ENCODE data around the gene BABAM2.
A peak's percentile ranks its signal among the peaks of the same experiment; 100 is the strongest.
"Not testable (repeated sequence)": the region's sequence is repeated elsewhere in the genome, so short reads cannot be mapped to it uniquely, and the experiment has no call there.

BABAM2 gene

DNA sequence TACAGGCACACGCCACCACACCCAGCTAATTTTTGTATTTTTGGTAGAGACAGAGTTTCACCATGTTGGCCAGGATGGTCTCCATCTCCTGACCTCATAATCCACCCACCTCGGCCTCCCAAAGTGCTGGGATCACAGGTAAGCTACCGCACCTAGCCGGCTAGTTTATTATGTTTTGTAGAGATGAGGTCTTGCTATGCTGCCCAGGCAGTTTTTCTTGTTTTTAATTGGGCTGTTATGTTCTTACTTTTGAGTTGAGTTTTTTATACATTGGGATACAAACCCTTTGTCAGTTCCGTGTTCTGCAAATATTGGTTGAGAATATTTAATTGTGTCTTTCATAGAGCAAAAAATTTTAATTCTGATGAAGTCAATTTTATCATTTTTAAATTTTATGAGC is 368.7 kb downstream of the BABAM2 start:
- not testable (repeated sequence) for DNase-seq (ENCODE audit: low read depth, low spot score); H3K27ac ChIP-seq

DNA sequence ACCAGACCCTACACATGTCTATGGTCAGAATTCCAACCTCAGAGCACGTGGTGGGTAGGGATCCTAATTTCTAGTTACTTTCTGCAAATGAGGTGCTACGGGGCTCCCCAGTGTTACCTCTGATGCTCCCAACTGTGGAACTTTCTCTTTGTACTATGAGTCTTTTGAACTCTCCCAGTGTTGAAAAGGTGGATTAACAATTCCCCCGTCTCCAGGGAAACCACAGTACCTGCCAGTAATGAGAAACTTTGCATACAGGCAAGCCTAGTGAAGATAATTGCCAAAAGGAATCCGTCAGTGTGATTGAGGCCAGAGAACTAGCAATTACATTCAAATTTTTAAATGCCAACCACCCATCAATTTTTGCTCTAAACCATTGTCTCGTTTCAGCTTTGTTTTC is 373.2 kb downstream of the BABAM2 start:
- no peak for DNase-seq (ENCODE audit: low read depth, low spot score)
- H3K27ac ChIP-seq = no peak overlapping the region

DNA sequence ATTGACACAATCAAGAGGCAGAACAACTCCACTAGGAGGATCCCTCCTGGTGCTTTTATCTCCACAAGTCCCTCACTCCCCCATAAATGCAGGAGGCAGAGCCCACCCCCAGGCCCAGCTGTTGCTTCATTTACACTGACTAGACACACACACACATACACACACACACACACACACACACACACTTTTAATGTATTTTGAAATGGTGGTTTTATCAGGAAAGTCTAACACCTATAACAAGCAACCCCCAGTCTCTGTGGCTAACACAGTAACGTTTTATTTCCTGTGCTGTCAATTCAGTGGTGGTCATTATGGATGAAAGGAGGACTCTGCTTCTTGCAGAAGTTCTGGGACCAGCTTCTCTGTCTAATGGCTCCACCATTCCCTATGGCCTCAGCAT is 376.8 kb downstream of the BABAM2 start:
- no peak overlapping the region for H3K27ac ChIP-seq
- no peak for DNase-seq (ENCODE audit: low read depth, low spot score)

DNA sequence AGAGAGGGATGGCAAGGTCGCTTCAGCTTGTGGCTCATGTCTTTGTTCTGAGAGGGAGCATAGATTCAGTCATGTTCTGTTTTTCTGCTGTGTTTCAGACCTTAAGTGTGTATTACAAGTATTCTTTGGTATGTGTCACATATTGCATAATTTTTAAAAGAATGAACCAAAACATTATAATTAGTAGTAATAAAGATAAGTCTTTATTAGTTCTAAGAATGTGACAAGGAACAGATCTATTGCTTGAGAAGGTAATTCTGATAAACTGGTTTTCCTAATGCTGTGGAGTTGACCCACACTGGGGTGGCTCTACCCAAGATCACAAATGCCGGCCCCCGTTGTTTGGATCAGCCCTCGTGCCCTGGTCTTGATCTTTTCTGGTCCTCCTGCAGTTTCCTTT is 377.9 kb downstream of the BABAM2 start:
- peak overlapping the region; percentile 61 for H3K27ac ChIP-seq
- DNase-seq (ENCODE audit: low read depth, low spot score) = no peak

DNA sequence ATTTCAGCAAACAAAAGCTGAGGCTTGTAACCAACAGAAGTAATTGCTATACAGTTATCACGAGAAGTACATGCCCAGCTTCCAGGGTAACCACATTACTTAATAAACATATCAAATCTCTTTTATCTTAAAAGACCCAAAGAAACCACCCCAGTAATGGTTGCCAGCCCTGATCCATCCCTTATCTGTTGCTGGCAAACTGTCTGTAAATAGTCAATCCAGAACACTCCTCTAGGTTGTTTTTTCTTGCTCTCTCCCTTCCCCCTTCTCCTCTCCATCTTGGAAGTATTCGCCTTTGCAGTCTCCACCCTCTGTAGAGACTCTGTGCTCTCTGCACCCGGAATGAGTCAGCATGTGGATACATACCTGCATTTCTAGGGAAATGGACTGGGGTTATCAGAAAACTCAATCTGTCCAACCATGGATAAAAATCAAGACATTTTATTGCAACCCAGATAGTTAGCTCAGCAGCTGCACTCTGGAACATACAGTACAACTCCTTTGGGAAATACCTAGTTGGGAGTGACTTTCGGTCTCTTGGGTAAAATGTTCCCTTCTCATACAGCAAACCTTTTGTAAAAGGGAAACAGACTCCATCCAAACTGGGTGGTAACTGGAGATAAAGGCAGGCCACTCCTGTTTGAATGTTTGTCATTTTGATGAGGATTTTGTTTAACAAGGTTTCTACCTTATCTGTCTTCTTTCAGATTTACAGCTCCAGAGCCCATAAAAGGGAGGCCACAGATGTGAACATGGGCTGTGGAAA is 378.7 kb downstream of the BABAM2 start:
- peak overlapping the region; percentile 61 for H3K27ac ChIP-seq

DNA sequence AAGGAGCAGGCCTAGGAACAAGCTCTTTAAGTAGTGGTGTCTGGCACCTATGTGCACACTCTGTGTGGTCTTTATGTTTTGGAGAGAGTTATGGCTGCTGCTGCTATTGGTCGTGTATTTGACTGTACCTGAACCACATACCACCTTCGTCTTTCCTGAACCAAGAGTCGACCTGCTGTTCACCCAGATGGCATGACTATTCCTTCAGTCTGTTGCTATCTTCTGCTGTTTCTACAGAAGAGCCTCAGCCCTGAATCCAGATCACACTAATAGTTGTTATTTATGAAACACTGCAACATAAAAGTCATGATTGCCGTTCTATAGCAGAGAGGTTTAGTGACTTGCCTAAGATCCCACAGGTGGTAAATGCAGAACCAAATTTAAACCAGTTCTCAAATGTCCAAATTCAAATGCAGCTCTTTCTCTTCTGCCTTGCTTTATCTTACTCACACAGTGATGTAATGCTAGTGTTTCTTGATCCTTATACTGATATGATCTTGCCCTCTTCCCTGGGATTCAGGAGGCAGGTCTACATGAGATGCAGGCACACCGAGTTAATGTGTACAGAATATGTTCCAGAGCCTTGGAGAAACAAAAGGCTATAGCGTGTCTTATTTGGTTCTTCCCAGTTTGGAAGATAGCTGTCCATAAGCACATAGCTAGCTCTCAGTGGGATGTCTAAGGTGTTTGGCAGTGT is 380.1 kb downstream of the BABAM2 start:
- DNase-seq (ENCODE audit: low read depth, low spot score) = no peak
- no peak overlapping the region for H3K27ac ChIP-seq

More for the DNA sequence above, 378.7 kb downstream of the BABAM2 start:
- peak; percentile 18 for DNase-seq (ENCODE audit: low read depth, low spot score)

DNA sequence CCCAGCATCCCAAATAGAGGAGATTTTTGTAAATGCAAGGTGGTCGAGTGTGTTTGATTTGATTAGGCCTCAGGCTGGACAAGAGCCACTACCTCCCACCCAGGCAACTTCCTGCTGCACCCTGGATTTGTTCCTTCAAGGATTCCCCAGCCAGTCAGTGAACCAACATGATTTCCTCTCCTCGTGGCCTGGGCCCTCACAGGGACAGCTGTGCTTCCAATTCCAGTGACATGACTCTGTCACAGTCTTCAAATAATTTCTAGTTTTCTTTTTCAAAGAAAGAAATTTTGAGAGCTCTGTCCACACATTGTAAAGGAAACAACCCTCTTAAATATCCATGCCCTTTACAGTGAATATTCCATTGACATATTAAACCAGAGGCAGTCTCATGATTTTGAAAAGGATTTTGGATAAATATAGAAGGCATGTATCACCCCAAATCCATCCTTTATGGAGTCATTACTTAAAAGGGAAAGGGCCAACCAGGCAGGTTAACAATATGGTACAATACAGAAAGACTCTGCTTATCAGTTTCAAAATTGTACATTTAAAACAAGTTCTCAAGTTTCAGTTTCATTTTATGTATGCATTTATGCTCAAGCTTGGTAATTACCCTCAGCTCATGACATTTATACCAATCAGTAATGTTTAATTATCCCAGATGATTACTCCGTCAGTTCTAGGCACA is 380.8 kb downstream of the BABAM2 start:
- H3K27ac ChIP-seq = no peak overlapping the region
- DNase-seq (ENCODE audit: low read depth, low spot score) = no peak

DNA sequence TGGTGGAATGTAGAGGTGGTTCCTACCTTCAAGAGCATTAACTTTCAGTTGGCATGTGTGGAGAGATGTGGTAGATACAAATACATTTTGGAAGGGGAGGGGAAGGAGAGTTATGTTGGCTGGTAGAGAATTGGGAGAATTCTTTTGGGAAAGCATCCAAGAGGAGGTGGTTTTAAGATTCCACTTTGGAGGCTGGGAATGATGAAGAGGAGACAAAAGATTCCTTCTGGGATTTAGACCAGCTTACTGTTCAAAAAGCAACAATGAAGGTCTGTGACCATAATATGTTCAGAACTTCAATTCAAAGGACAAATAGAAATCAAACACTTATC is 381.4 kb downstream of the BABAM2 start:
- H3K27ac ChIP-seq = no peak overlapping the region
- no peak for DNase-seq (ENCODE audit: low read depth, low spot score)

DNA sequence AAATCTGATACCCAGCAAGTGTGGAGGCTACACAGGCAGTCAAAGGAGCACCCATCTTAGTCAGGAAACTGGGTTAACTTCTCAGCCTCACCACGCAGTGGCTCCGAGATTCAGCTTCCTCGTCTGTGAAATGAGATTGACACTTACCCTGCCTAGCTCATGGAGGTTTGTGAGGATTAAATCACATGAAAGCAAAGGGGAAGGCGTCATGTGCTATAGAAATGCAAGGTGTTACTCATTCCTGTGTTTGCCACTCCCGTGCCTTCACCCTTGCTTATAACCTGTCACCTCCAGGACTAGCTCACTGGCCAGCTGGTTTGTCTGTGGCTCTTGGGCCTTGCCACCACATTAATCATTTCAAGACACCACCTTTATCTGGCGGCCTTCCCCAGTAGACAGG is 383.2 kb downstream of the BABAM2 start:
- DNase-seq (ENCODE audit: low read depth, low spot score) = peak; percentile 27
- peak overlapping the region; percentile 96 for H3K27ac ChIP-seq

DNA sequence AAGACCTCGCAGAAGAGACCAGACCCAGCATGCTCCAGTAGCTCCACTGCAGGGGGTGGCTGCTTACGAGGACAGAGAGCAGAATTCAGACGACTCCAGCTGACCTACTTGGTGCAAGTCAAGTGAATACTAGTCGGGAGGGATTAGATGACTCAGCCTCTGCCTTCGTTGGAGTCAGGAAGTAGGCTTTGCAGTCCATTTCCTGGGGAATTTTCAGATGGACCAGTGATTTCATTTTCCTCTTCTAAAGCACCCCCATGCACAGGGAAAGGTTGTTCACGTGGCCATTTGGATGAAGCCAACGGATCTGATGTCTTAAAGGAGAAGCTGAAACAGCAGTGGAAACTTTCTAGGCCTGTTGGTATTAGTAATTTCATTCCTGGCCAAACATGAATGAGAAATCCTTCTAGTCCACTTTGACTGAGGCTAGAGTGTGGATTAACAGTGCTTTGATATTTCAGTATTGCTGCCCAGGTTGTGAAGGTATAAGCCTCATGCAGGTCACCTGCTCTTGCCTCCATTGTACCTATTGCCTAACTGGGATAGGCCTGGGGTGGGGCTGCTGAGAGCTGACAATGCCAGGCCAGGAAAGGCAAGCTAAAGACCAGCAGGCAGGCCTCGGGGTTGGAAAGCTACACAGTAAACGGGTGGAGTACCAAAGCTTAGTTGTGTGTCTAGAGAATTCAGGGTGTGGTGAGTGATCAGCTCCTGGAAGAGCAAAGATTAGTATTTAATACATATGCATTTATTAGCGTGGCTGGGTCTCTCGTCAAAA is 384.6 kb downstream of the BABAM2 start:
- peak; percentile 85 for DNase-seq (ENCODE audit: low read depth, low spot score)
- peak overlapping the region; percentile 96 for H3K27ac ChIP-seq

DNA sequence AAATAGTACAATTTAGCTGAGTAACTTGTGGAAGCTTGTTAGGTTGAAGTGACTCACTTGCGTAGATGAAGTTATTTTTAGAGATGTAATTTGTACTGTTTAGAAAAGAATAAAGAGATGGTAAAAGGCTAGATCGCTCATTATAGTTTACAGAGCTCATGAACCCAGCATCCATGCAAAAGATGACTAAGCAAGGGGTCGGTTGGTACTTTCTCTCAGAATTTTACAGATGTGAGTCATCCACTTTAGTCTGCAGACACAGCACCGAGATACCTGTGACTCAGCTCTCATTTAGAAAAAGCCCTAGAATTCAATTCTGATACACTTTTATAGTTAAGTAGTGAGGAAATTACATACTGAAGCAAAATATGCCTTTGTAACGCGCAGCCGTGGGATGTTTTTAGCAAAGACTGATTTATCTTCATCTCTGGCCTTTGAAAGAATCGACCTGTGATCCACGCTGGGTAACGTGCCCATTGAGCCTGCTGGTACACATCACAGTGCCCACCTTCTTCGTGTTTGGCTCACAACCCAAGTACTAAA is 385.6 kb downstream of the BABAM2 start:
- DNase-seq (ENCODE audit: low read depth, low spot score) = peak; percentile 88

DNA sequence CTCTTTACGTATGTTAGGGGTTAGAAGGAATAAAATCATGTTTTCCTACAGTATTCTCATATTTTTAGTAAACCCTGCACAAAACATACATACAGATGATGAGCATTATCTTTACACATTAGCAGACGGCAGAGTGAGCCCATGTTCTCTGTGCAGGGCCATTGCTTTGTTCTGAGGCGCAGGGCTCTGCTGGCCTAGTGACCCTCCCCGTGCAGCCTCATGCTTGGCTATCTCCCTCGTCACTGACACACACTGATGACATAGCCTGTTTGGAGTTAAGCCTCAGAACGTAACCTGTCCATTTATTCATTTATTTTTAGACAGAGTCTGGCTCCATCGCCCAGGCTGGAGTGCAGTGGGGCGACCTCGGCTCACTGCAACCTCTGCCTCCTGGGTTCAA is 386.3 kb downstream of the BABAM2 start:
- peak overlapping the region; percentile 96 for H3K27ac ChIP-seq
- no peak for DNase-seq (ENCODE audit: low read depth, low spot score)

More for the DNA sequence above, 385.6 kb downstream of the BABAM2 start:
- H3K27ac ChIP-seq = peak overlapping the region; percentile 96

DNA sequence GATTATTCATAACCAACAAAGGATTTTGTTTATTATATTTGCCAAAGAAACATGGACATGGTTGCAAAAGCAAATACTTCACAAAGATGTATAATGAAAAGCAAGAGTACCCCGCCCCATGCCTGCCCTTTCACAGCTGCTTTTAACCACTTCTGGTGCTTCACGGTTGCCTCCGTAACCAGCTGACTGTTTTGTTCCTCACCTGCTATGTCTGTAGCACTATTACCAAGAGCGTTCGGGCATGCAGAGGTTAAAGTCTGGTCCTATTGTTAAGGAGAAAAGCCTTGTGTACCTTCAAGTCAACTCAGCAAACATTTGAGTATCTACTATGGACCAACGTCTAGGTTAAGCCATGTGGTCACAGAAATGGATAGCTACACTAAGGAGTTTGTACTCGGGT is 386.9 kb downstream of the BABAM2 start:
- DNase-seq (ENCODE audit: low read depth, low spot score) = no peak
- peak overlapping the region; percentile 96 for H3K27ac ChIP-seq

DNA sequence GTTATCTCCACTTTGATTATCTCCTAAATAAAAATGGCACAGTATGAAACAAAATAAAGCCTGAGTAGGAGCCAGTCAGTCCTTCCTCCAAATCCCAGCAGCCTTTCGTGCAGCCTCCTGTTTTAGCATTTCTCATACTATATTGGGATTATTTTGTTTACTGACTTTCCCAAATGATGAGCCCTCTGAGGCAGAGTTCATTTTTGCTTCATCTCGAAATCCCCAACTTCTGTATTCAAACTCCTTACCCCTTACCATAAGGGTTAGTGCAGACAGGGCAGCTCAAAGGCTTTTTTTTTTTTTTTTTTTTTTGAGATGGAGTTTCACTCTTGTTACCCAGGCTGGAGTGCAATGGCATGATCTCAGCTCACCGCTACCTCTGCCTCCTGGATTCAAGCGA is 388.8 kb downstream of the BABAM2 start:
- DNase-seq (ENCODE audit: low read depth, low spot score) = no peak
- H3K27ac ChIP-seq = no peak overlapping the region

DNA sequence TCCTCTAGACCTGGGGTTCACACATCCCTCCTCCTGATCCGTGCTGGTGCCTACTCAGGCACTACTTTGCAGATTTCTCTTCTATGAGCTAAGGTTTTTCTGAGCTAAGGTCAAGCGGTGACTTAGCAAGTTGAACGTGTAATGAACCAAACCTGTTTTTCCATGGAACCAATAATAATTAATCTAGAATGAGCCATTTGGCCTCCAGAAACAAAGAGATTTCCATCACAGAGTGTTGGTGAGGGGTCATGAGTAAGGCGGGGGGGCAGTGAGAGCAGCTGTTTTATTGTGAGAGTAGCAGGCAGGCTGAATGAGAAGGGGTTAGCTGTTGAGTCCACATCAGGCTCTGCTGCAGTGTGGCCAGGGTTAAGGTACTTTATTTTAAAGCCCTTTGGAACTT is 390.1 kb downstream of the BABAM2 start:
- H3K27ac ChIP-seq = no peak overlapping the region
- no peak for DNase-seq (ENCODE audit: low read depth, low spot score)

DNA sequence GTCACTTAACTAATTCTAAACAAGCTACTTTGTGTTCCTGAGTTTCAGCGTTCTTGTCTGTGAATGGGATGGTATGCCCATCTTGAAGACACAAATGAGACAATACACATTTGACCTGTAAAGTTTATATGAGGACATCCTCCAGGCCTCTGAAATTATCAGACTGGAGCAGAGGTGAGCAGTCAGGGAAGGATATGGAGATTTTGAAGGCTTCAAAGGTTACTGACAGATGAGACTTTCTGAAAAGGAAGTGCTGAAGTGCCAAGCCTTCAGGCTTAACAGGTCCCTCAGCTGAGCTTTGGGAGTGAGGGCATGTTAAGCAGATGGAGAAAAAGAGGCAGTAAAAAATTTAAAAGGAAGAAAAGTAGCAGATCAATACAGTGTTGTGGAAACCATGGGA is 391.2 kb downstream of the BABAM2 start:
- no peak for DNase-seq (ENCODE audit: low read depth, low spot score)
- no peak overlapping the region for H3K27ac ChIP-seq

DNA sequence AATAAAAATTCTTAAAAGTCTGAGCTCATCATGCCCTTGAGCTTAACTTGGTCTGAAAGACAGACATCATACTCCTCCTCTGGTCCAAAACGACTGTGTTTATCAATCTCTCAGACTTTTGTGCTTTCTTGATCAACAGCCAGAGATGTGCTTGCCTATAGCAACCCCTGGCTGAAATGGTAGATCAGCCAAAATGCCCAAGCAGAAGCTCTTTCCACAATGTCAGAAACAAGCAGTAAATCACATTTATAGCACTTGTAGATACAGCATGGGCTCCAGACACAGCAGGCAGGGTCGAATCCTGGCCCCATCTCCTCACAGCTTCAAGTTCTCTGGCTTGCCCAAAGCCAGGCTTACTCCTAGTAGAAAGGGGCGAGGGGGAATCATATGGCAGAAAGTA is 391.7 kb downstream of the BABAM2 start:
- H3K27ac ChIP-seq = no peak overlapping the region
- DNase-seq (ENCODE audit: low read depth, low spot score) = no peak

DNA sequence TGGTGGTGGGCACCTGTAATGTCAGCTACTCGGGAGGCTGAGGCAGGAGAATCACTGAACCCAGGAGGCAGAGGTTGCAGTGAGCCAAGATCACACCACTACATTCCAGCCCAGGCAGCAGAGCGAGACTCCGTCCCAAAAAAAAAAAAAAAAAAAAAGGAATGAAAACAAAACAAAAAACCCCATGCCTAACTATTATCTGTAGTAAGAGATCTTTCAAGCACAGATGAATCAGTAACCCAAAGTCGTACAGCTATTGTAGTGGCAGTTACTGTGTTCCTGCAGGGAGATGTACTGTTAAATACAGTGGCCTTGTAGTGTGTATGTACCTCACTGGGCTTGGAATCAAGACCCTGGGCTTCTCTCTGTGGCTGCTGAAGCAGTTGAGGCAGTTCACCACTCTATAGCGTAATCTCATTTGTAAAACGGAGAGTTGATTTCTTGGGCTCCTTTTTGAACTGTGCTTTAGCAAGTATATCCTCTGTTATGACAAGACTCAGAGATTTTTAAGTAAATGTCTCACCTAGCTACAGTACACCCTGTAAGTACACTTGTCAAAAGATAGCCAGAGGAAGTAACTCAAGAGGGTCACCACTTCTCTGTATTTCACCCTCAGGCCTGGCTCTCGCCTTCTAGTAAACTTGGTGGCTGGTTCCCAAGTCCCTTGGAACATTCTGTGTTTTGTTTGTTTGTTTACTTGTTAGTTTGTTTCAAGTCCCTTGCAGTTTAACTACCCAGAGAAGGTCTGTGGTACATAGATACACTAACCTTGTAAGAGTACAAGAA is 392.5 kb downstream of the BABAM2 start:
- no peak for DNase-seq (ENCODE audit: low read depth, low spot score)
- H3K27ac ChIP-seq = peak overlapping the region; percentile 39

DNA sequence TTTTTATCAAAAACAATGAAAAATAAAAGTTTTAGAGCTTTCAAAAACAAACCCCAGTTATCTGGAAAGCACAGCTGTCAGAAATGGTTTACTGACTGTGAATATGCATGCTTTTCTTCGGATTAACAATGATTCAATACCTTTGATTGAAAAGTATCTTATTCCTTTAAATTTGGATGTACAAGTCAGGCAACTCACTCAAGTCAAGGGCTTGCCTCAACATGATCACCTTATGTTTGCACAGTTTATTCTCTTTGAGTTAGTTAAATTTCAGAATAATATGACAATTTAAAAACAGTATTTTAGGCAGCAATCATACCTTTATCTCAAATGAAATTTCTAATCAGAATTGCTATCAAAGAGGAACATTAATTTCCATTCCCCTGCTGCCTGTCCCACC is 393.3 kb downstream of the BABAM2 start:
- H3K27ac ChIP-seq = peak overlapping the region; percentile 39
- DNase-seq (ENCODE audit: low read depth, low spot score) = no peak

DNA sequence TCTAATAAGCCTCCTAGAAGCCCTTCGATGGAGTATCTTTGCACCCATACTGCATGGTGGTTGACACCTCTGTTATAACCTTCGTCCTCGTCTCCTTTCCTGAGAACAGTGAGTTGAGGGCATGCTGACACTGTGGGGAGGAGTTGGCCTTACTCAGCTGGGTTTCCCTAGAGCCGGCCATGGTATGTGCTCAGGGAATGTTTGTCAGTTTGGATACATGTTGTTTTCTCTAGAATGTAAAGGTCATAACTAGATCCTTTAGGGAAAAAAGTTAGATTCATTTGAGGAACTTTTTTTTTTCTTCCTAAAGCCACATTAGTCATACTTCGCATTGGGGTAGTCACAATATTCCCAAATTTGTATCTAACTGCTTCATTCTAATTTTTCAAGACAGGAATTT is 396.1 kb downstream of the BABAM2 start:
- no peak overlapping the region for H3K27ac ChIP-seq
- no peak for DNase-seq (ENCODE audit: low read depth, low spot score)
